ENCODE measurements around the gene SUPV3L1.
"Not testable (repeated sequence)": the region's sequence is repeated elsewhere in the genome, so short reads cannot be mapped to it uniquely, and the experiment has no call there.

SUPV3L1 gene

GRCh38 chr10:69232736-69233480 is 52.9 kb downstream of the SUPV3L1 start:
- DNase-seq = no peak

- DNase-seq = no peak
Measured at GRCh38 chr10:69234447-69234846, 54.4 kb downstream of the SUPV3L1 start.

GRCh38 chr10:69237528-69238159 is 57.6 kb downstream of the SUPV3L1 start:
- peak; percentile 50 for DNase-seq

- no peak for DNase-seq
Measured at GRCh38 chr10:69239136-69239535, 59.1 kb downstream of the SUPV3L1 start.

- DNase-seq = no peak
Measured at GRCh38 chr10:69239816-69240434, 59.9 kb downstream of the SUPV3L1 start.

GRCh38 chr10:69240455-69240854 is 60.4 kb downstream of the SUPV3L1 start:
- no peak for DNase-seq

GRCh38 chr10:69241575-69241974 is 61.5 kb downstream of the SUPV3L1 start:
- no peak for DNase-seq

GRCh38 chr10:69242040-69242851 is 62.2 kb downstream of the SUPV3L1 start:
- no peak for DNase-seq

- no peak for DNase-seq
Measured at GRCh38 chr10:69242852-69243212, 62.8 kb downstream of the SUPV3L1 start.

- no peak for DNase-seq
Measured at GRCh38 chr10:69243817-69244216, 63.8 kb downstream of the SUPV3L1 start.

- no peak for DNase-seq
Measured at GRCh38 chr10:69246036-69246435, 66.0 kb downstream of the SUPV3L1 start.

- no peak for DNase-seq
Measured at GRCh38 chr10:69246581-69247312, 66.7 kb downstream of the SUPV3L1 start.

- no peak for DNase-seq
Measured at GRCh38 chr10:69247313-69247710, 67.3 kb downstream of the SUPV3L1 start.

- no peak for DNase-seq
Measured at GRCh38 chr10:69248117-69248730, 68.2 kb downstream of the SUPV3L1 start.

GRCh38 chr10:69250041-69250440 is 70.0 kb downstream of the SUPV3L1 start:
- DNase-seq = no peak

- DNase-seq = not testable (repeated sequence)
Measured at GRCh38 chr10:69251417-69251816, 71.4 kb downstream of the SUPV3L1 start.

GRCh38 chr10:69253171-69253570 is 73.1 kb downstream of the SUPV3L1 start:
- DNase-seq = no peak

- no peak for DNase-seq
Measured at GRCh38 chr10:69254877-69255276, 74.8 kb downstream of the SUPV3L1 start.
